GM12892 (cell line): ENCODE results near the gene KCTD13.

Source experiments
- POLR2A ChIP-seq: IDR thresholded peaks from 2 replicates; pipeline ENCODE4 v1.6.1; 2011; ENCODE audit warnings: low read depth, low read length, control low read depth
- POLR2AphosphoS5 ChIP-seq: IDR thresholded peaks from 2 replicates; pipeline ENCODE4 v1.6.1; 2011; ENCODE audit warnings: low read depth, low read length, control low read depth
- TAF1 ChIP-seq: IDR thresholded peaks from 2 replicates; pipeline ENCODE4 v1.6.1; 2011; ENCODE audit warnings: low read depth, mild to moderate bottlenecking, control low read depth, low read length, borderline replicate concordance

GRCh38 chr16:29961479-29962343, 35.7 kb upstream of the KCTD13 start, which contains the start of gene TMEM219:
- TF ChIP-seq TAF1 = 0 out of 2 replicates have a peak, but pooled peaks have one; percentile 52
- peak; percentile 52; the same call in 1 of the 2 replicates for TF ChIP-seq POLR2AphosphoS5
- TF ChIP-seq POLR2A = peak; percentile 73; the same call in 1 of the 2 replicates
